ENCODE measurements around the gene SULT1C3. TPM values are rescaled to one million over a fixed set of nuclear protein-coding genes. Genes with fewer than 3 reads are reported as not detected.

The SULT1C3 gene
- total RNA-seq, 2 experiments from 2014 or later: not detected

DNA sequence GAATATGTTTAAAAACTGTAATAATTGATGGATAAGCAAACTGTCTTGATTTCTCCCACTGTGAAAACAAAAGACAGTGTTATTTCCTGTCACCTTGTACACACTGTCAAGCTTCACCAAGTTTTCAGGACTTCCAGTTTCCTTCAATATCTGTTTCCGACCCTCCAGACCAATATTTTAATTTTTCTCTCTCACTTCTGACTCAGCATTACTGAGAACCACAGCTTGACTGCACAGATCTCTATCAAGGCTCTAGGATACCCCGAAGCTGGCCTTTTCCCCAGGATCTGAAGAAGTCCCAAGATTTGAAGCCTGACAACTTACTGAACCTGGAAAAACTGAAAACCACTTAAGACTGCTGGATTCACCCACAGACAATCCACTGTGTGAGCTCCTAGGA lies 13.2 kb upstream of the SULT1C3 start:
- DNase-seq (ENCODE audit: low spot score): no peak
- no peak overlapping the region for H2AFZ ChIP-seq (ENCODE audit: low read length)
- TF ChIP-seq, protein P1, sequence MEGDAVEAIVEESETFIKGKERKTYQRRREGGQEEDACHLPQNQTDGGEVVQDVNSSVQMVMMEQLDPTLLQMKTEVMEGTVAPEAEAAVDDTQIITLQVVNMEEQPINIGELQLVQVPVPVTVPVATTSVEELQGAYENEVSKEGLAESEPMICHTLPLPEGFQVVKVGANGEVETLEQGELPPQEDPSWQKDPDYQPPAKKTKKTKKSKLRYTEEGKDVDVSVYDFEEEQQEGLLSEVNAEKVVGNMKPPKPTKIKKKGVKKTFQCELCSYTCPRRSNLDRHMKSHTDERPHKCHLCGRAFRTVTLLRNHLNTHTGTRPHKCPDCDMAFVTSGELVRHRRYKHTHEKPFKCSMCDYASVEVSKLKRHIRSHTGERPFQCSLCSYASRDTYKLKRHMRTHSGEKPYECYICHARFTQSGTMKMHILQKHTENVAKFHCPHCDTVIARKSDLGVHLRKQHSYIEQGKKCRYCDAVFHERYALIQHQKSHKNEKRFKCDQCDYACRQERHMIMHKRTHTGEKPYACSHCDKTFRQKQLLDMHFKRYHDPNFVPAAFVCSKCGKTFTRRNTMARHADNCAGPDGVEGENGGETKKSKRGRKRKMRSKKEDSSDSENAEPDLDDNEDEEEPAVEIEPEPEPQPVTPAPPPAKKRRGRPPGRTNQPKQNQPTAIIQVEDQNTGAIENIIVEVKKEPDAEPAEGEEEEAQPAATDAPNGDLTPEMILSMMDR (conservative IDR thresholded peaks at IDR 0.05; ENCODE audit: low read length): no peak
- TF ChIP-seq EZH2phosphoT487 (IDR thresholded peaks at IDR 0.05; ENCODE audit: borderline replicate concordance, low read depth, low read length): no peak
- H3K36me3 ChIP-seq (ENCODE audit: insufficient read depth, low read length): no peaks in the 10 kb centered on the region
- no peaks in the 10 kb centered on the region for H4K20me1 ChIP-seq (ENCODE audit: insufficient read depth, low read length)
- CTCF ChIA-PET (ENCODE audit: unreplicated experiment): no interaction called here
- no TSS peak for BruUV-seq (replicated peaks)
- H3K4me3 ChIP-seq (ENCODE audit: low read depth, low read length, poor library complexity, severe bottlenecking): no peak overlapping the region
- H3K4me1 ChIP-seq (ENCODE audit: insufficient read depth, low read length, poor library complexity, severe bottlenecking): no peaks in the 10 kb centered on the region
- no peaks in the 10 kb centered on the region for H3K79me2 ChIP-seq (ENCODE audit: insufficient read depth, low read depth, low read length)
- intact Hi-C loops (cut with micrococcal nuclease; ENCODE audit: unreplicated experiment): no loop called here
- POLR2A ChIA-PET: no interaction called here
- no peak overlapping the region for H3K4me2 ChIP-seq (ENCODE audit: low read length)
- H3K9me2 ChIP-seq (ENCODE audit: insufficient read depth, low read length): no peaks in the 10 kb centered on the region
- no peaks in the 10 kb centered on the region for H3K9me3 ChIP-seq (ENCODE audit: low read length)
- no peak overlapping the region for H3K27ac ChIP-seq (ENCODE audit: low read depth, low read length, poor library complexity, severe bottlenecking)

DNA sequence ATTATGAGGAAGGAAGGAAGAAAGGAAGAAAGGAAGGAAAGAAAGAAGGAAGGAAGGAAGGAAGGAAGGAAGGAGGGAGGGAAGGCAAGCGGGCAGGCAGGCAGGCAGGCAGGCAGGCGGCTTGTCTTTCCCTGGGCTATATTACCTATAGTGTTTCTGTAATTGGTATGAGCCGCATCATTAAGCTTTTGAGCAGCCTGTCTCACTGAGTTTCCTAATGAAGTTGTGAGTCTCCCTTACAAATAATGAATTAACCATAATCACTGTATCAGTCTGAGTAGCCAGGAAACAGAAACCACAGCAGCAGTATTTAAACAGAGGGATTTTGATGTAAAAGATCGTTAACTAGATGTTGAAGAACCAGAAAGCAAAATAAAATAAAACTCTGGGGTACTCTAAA lies 11.8 kb upstream of the SULT1C3 start:
- H3K27ac ChIP-seq (ENCODE audit: low read depth, low read length, poor library complexity, severe bottlenecking): no peak overlapping the region
- no peak overlapping the region for H3K4me2 ChIP-seq (ENCODE audit: low read length)
- no peak overlapping the region for H2AFZ ChIP-seq (ENCODE audit: low read length)
- no peaks in the 10 kb centered on the region for H3K36me3 ChIP-seq (ENCODE audit: insufficient read depth, low read length)
- ChIA-PET CTCF (ENCODE audit: unreplicated experiment) (no interaction called here), POLR2A (no interaction called here)
- TF ChIP-seq, protein P1 (conservative IDR thresholded peaks at IDR 0.05; ENCODE audit: low read length): no peak
- TF ChIP-seq EZH2phosphoT487 (IDR thresholded peaks at IDR 0.05; ENCODE audit: borderline replicate concordance, low read depth, low read length): no peak
- no peaks in the 10 kb centered on the region for H4K20me1 ChIP-seq (ENCODE audit: insufficient read depth, low read length)
- no peak overlapping the region for H3K4me3 ChIP-seq (ENCODE audit: low read depth, low read length, poor library complexity, severe bottlenecking)
- no peak for DNase-seq (ENCODE audit: low spot score)
- no TSS peak for BruUV-seq (replicated peaks)
- H3K4me1 ChIP-seq (ENCODE audit: insufficient read depth, low read length, poor library complexity, severe bottlenecking): no peaks in the 10 kb centered on the region
- intact Hi-C loops (cut with micrococcal nuclease; ENCODE audit: unreplicated experiment): no loop called here
- no peaks in the 10 kb centered on the region for H3K9me3 ChIP-seq (ENCODE audit: low read length)
- H3K79me2 ChIP-seq (ENCODE audit: insufficient read depth, low read depth, low read length): no peaks in the 10 kb centered on the region
- no peaks in the 10 kb centered on the region for H3K9me2 ChIP-seq (ENCODE audit: insufficient read depth, low read length)

- Histone ChIP-seq H3K36me3 (ENCODE audit: insufficient read depth, low read length) (no peaks in the 10 kb centered on the region), H3K9me3 (ENCODE audit: low read length) (no peaks in the 10 kb centered on the region), H3K4me2 (ENCODE audit: low read length) (no peak overlapping the region), H3K4me1 (ENCODE audit: insufficient read depth, low read length, poor library complexity, severe bottlenecking) (no peaks in the 10 kb centered on the region), H3K4me3 (ENCODE audit: low read depth, low read length, poor library complexity, severe bottlenecking) (no peak overlapping the region), H3K9me2 (ENCODE audit: insufficient read depth, low read length) (no peaks in the 10 kb centered on the region), H4K20me1 (ENCODE audit: insufficient read depth, low read length) (no peaks in the 10 kb centered on the region), H3K79me2 (ENCODE audit: insufficient read depth, low read depth, low read length) (no peaks in the 10 kb centered on the region), H3K27ac (ENCODE audit: low read depth, low read length, poor library complexity, severe bottlenecking) (no peak overlapping the region), H2AFZ (ENCODE audit: low read length) (no peak overlapping the region)
- no peak for DNase-seq (ENCODE audit: low spot score)
- ChIA-PET POLR2A (no interaction called here), CTCF (ENCODE audit: unreplicated experiment) (no interaction called here)
- BruUV-seq (replicated peaks): no TSS peak
- TF ChIP-seq, protein P1 (conservative IDR thresholded peaks at IDR 0.05; ENCODE audit: low read length): no peak
- TF ChIP-seq EZH2phosphoT487 (IDR thresholded peaks at IDR 0.05; ENCODE audit: borderline replicate concordance, low read depth, low read length): no peak
- intact Hi-C loops (cut with micrococcal nuclease; ENCODE audit: unreplicated experiment): no loop called here
These were observed 11.2 kb upstream of the SULT1C3 start for GRCh38 chr2:108228537-108228936.

Measured in OCI-LY7 (cell line).